CD14-positive monocyte (primary cell): Measurements from ENCODE around the gene ULK3. TPM values are rescaled to one million over a fixed set of nuclear protein-coding genes. Genes with fewer than 3 reads are reported as not detected.

ENCODE experiments used
- DNase-seq, 3 donors: peaks; one replicate each; pipeline ENCODE4 v3.0.0-alpha.2; 2011 to 2022
- H2AFZ ChIP-seq: 2 replicates; pipeline ENCODE4 v1.6.0; 2012; ENCODE audit warnings: mild to moderate bottlenecking, low read depth, low read length, inconsistent platforms; ENCODE audit not compliant: insufficient read depth, poor library complexity, severe bottlenecking
- H3K27ac ChIP-seq, 2 donors: 1 replicate in 1 of 2; 2 replicates in 1 of 2; pipeline ENCODE4 v1.5.1; 2012 to 2013; ENCODE audit warnings: low read length in 2 of 2, control low read depth in 1 of 2, inconsistent platforms in 1 of 2, low read depth in 1 of 2, mild to moderate bottlenecking in 1 of 2
- H3K27me3 ChIP-seq, 2 donors: one replicate each; pipeline versions ENCODE4 v1.6.0 to v1.6.1; 2011 to 2013; ENCODE audit warnings: low read length in 2 of 2; ENCODE audit not compliant: control insufficient read depth in 2 of 2, insufficient read depth in 2 of 2
- H3K36me3 ChIP-seq, 2 donors: replicated peaks in 1 of 2; 1 replicate in 1 of 2; 2 replicates in 1 of 2; pipeline versions ENCODE4 v1.5.1 to v1.6.1; 2012 to 2013; ENCODE audit warnings: low read length in 2 of 2, control low read depth in 1 of 2, inconsistent platforms in 1 of 2, mild to moderate bottlenecking in 1 of 2; ENCODE audit not compliant: insufficient read depth in 2 of 2, control insufficient read depth in 1 of 2
- H3K4me1 ChIP-seq, 2 donors: 1 replicate in 1 of 2; 2 replicates in 1 of 2; pipeline versions ENCODE4 v1.5.1 to v1.6.1; 2012 to 2013; ENCODE audit warnings: low read length in 2 of 2, control low read depth in 1 of 2, inconsistent platforms in 1 of 2, mild to moderate bottlenecking in 1 of 2, moderate library complexity in 1 of 2; ENCODE audit not compliant: insufficient read depth in 2 of 2, control insufficient read depth in 1 of 2
- H3K4me2 ChIP-seq: replicated peaks from 2 replicates; pipeline ENCODE3; 2012; ENCODE audit warnings: low read length, moderate library complexity, mild to moderate bottlenecking; ENCODE audit not compliant: poor library complexity, severe bottlenecking; ENCODE audit errors: extremely low read depth
- H3K4me3 ChIP-seq, 3 experiments: fragments of 200-600 bp in 1 of 3; sonication (generic) in 1 of 3; replicated peaks in 1 of 3; 1 replicate in 2 of 3; 2 replicates in 1 of 3; pipeline ENCODE4 v1.5.1; 2011 to 2013; ENCODE audit warnings: low read length in 3 of 3, mild to moderate bottlenecking in 3 of 3, control low read depth in 2 of 3, low read depth in 2 of 3, inconsistent platforms in 1 of 3, moderate library complexity in 1 of 3
- H3K79me2 ChIP-seq: 2 replicates; pipeline ENCODE4 v1.6.0; 2012; ENCODE audit warnings: mild to moderate bottlenecking, control low read depth, inconsistent platforms, low read length, moderate library complexity; ENCODE audit not compliant: insufficient read depth
- H3K9ac ChIP-seq: 2 replicates; pipeline ENCODE4 v1.6.0; 2017; ENCODE audit warnings: low read length, mild to moderate bottlenecking; ENCODE audit not compliant: insufficient read depth, poor library complexity, severe bottlenecking
- H3K9me3 ChIP-seq, 2 donors: replicated peaks in 1 of 2; 1 replicate in 1 of 2; 2 replicates in 1 of 2; pipeline versions ENCODE4 v1.5.1 to v1.6.1; 2012 to 2013; ENCODE audit warnings: low read length in 2 of 2, control low read depth in 1 of 2; ENCODE audit not compliant: control insufficient read depth in 1 of 2, insufficient read depth in 1 of 2
- H4K20me1 ChIP-seq: 2 replicates; pipeline ENCODE4 v1.6.0; 2012; ENCODE audit warnings: mild to moderate bottlenecking, low read length, control low read depth, moderate library complexity; ENCODE audit not compliant: insufficient read depth
- H3K27ac Mint-ChIP-seq, 7 donors: one replicate each; pipeline ENCODE4 v1.8.0; 2020; ENCODE audit warnings: mild to moderate bottlenecking in 7 of 7, mixed read lengths in 7 of 7, moderate library complexity in 6 of 7, inconsistent platforms in 2 of 7
- H3K27me3 Mint-ChIP-seq, 3 donors: one replicate each; pipeline ENCODE4 v1.8.0; 2021 to 2022; ENCODE audit warnings: low read depth in 3 of 3, mild to moderate bottlenecking in 3 of 3, mixed read lengths in 3 of 3, moderate library complexity in 3 of 3, inconsistent platforms in 1 of 3
- H3K36me3 Mint-ChIP-seq, 2 donors: one replicate each; pipeline ENCODE4 v1.8.0; 2020; ENCODE audit warnings: mixed read lengths in 2 of 2, inconsistent platforms in 1 of 2, mild to moderate bottlenecking in 1 of 2
- H3K4me1 Mint-ChIP-seq: one replicate; pipeline ENCODE4 v1.8.0; 2020; ENCODE audit warnings: mild to moderate bottlenecking, mixed read lengths
- H3K4me3 Mint-ChIP-seq, 2 donors: one replicate each; pipeline ENCODE4 v1.8.0; 2020; ENCODE audit warnings: mild to moderate bottlenecking in 2 of 2, mixed read lengths in 2 of 2, moderate library complexity in 1 of 2
- H3K9me3 Mint-ChIP-seq, 7 donors: one replicate each; pipeline ENCODE4 v1.8.0; 2020 to 2022; ENCODE audit warnings: mixed read lengths in 7 of 7, mild to moderate bottlenecking in 6 of 7, moderate library complexity in 6 of 7, inconsistent platforms in 2 of 7
- CTCF ChIP-seq: fragments of 200-600 bp; IDR thresholded peaks from one replicate; pipeline ENCODE4 v1.8.0; 2022; ENCODE audit warnings: antibody characterized with exemption, mild to moderate bottlenecking
- WGBS: methylation state at CpG from one replicate; pipeline ENCODE4 v1.1.5; 2013; ENCODE audit warnings: missing lambda C conversion rate; ENCODE audit not compliant: insufficient coverage; 5-methylcytosine and 5-hydroxymethylcytosine counted together
- intact Hi-C, 2 donors: fragments of 100-400 bp; cut with micrococcal nuclease; formaldehyde crosslinking; loops; one replicate each; pipeline versions ENCODE4 v1.15.0 to v1.15.1; 2023
- polyA plus RNA-seq, 3 donors: library from polyadenylated mRNA; depleted of rRNA in 1 of 3; unstranded in 2 of 3; stranded (reverse) in 1 of 3; fragments of 300-500 nt in 2 of 3; fragments of >200 nt in 1 of 3; fragmentation: Illumina TruSeq in 2 of 3; gene quantifications; 1 replicate in 2 of 3; 2 replicates in 1 of 3; pipeline ENCODE4 v1.2.3, GENCODE V29; 2012 to 2021

Gene ULK3
- polyA plus RNA-seq, 3 donors = 9.4 to 58.7 (median 16.0) TPM

- DNase-seq = no peak
- Mint-ChIP-seq H3K4me1 (peaks cover 5% of the 10 kb centered on the region), H3K9me3 (peaks cover 0 to 2% (median 0%) of the 10 kb centered on the region in 7 donors), H3K27ac (no peak overlapping the region), H3K36me3 (peaks cover 2 to 5% of the 10 kb centered on the region in 2 donors), H3K27me3 (peaks cover 19 to 24% (median 24%) of the 10 kb centered on the region in 3 donors), H3K4me3 (no peak overlapping the region)
- intact Hi-C loops = no loop called here
- Histone ChIP-seq H3K27me3 (peaks cover 4 to 26% of the 10 kb centered on the region in 2 donors), H3K9ac (no peak overlapping the region), H3K9me3 (no peaks in the 10 kb centered on the region), H2AFZ (no peak overlapping the region), H3K27ac (no peak overlapping the region), H3K36me3 (peaks cover 1 to 5% of the 10 kb centered on the region in 2 donors), H4K20me1 (peaks cover 8% of the 10 kb centered on the region), H3K4me3 (no peak overlapping the region), H3K79me2 (no peaks in the 10 kb centered on the region), H3K4me1 (no peaks in the 10 kb centered on the region), H3K4me2 (no peak overlapping the region)
- no peak for TF ChIP-seq CTCF
- 94% methylated on average over 5 of the region's 5 CpGs for WGBS
Measured at GRCh38 chr15:74830868-74831267, 12.1 kb downstream of the ULK3 start.

GRCh38 chr15:74829991-74830390 is 13.0 kb downstream of the ULK3 start:
- peaks cover 0 to 2% (median 0%) of the 10 kb centered on the region in 7 donors for H3K9me3 Mint-ChIP-seq

More at GRCh38 chr15:74829991-74830390, 13.0 kb downstream of the ULK3 start:
- Histone ChIP-seq H3K9me3 (no peaks in the 10 kb centered on the region), H3K9ac (no peak overlapping the region), H3K36me3 (no peaks in the 10 kb centered on the region), H3K79me2 (no peaks in the 10 kb centered on the region), H2AFZ (no peak overlapping the region), H3K27me3 (peaks cover 4 to 33% of the 10 kb centered on the region in 2 donors), H3K4me1 (no peaks in the 10 kb centered on the region), H4K20me1 (peaks cover under 1% of the 10 kb centered on the region), H3K27ac (no peak overlapping the region), H3K4me3 (no peak overlapping the region), H3K4me2 (no peak overlapping the region)
- no peak for TF ChIP-seq CTCF
- no peak overlapping the region for H3K4me3 Mint-ChIP-seq
- 80% methylated on average over 5 of the region's 6 CpGs for WGBS
- peaks cover 5% of the 10 kb centered on the region for H3K4me1 Mint-ChIP-seq
- DNase-seq = no peak
- peaks cover 23 to 30% (median 26%) of the 10 kb centered on the region in 3 donors for H3K27me3 Mint-ChIP-seq
- intact Hi-C loops = no loop called here
- H3K36me3 Mint-ChIP-seq = no peaks in the 10 kb centered on the region
- no peak overlapping the region for H3K27ac Mint-ChIP-seq
